Type B pancreatic cell (in vitro differentiated cells): ENCODE results near the gene C22orf39. TPM values are rescaled to one million over a fixed set of nuclear protein-coding genes. Genes with fewer than 3 reads are reported as not detected.

Source experiments
- DNase-seq: peaks from one replicate; pipeline ENCODE4 v3.0.0; 2021; ENCODE audit warnings: mixed read lengths; ENCODE audit not compliant: unreplicated experiment; ENCODE audit errors: extremely low spot score
- H3K27ac Mint-ChIP-seq: 2 replicates; pipeline ENCODE4 v1.8.0; 2021; ENCODE audit warnings: mild to moderate bottlenecking, mixed read lengths
- H3K27me3 Mint-ChIP-seq: 2 replicates; pipeline ENCODE4 v1.8.0; 2021; ENCODE audit warnings: mixed read lengths
- H3K36me3 Mint-ChIP-seq: 2 replicates; pipeline ENCODE4 v1.8.0; 2021; ENCODE audit warnings: mixed read lengths
- H3K4me1 Mint-ChIP-seq: one replicate; pipeline ENCODE4 v1.8.0; 2021; ENCODE audit warnings: mixed read lengths; ENCODE audit not compliant: unreplicated experiment
- H3K4me3 Mint-ChIP-seq: 2 replicates; pipeline ENCODE4 v1.8.0; 2021; ENCODE audit warnings: mild to moderate bottlenecking, mixed read lengths
- H3K9me3 Mint-ChIP-seq: 2 replicates; pipeline ENCODE4 v1.8.0; 2021; ENCODE audit warnings: mixed read lengths
- CTCF ChIP-seq: fragments of 200-600 bp; sonication (generic); conservative IDR thresholded peaks from 2 replicates; pipeline ENCODE4 v1.5.0; 2021; ENCODE audit warnings: antibody characterized with exemption, mild to moderate bottlenecking
- total RNA-seq: library from RNA; stranded (reverse); gene quantifications from 2 replicates; pipeline ENCODE4 v1.2.1, GENCODE V29; 2021; ENCODE audit warnings: low replicate concordance

C22orf39 gene
- total RNA-seq, 1 donor from 2014 or later = 30.3 TPM

- Mint-ChIP-seq H3K36me3 (peaks cover 25% of the 10 kb centered on the region), H3K4me3 (no peak overlapping the region), H3K27me3 (no peaks in the 10 kb centered on the region), H3K9me3 (no peaks in the 10 kb centered on the region), H3K4me1 (no peaks in the 10 kb centered on the region), H3K27ac (no peak overlapping the region)
- no peak for TF ChIP-seq CTCF
- DNase-seq = no peak
Measured at GRCh38 chr22:19455585-19456370, 8.3 kb upstream of the C22orf39 start.

GRCh38 chr22:19455033-19455432 is 7.5 kb upstream of the C22orf39 start:
- Mint-ChIP-seq H3K36me3 (peaks cover 23% of the 10 kb centered on the region), H3K4me1 (no peaks in the 10 kb centered on the region), H3K4me3 (no peak overlapping the region), H3K27ac (no peak overlapping the region), H3K9me3 (no peaks in the 10 kb centered on the region), H3K27me3 (no peaks in the 10 kb centered on the region)
- no peak for DNase-seq
- TF ChIP-seq CTCF = no peak

GRCh38 chr22:19454156-19454555 is 6.6 kb upstream of the C22orf39 start:
- no peaks in the 10 kb centered on the region for H3K9me3 Mint-ChIP-seq
- no peak overlapping the region for H3K4me3 Mint-ChIP-seq
- no peak for TF ChIP-seq CTCF
- peaks cover 22% of the 10 kb centered on the region for H3K36me3 Mint-ChIP-seq
- no peak for DNase-seq
- no peaks in the 10 kb centered on the region for H3K4me1 Mint-ChIP-seq
- H3K27me3 Mint-ChIP-seq = no peaks in the 10 kb centered on the region
- no peak overlapping the region for H3K27ac Mint-ChIP-seq

GRCh38 chr22:19453718-19454117 is 6.2 kb upstream of the C22orf39 start:
- H3K27me3 Mint-ChIP-seq = no peaks in the 10 kb centered on the region
- DNase-seq = no peak
- H3K36me3 Mint-ChIP-seq = peaks cover 22% of the 10 kb centered on the region
- H3K9me3 Mint-ChIP-seq = no peaks in the 10 kb centered on the region
- TF ChIP-seq CTCF = no peak
- no peaks in the 10 kb centered on the region for H3K4me1 Mint-ChIP-seq
- no peak overlapping the region for H3K27ac Mint-ChIP-seq
- H3K4me3 Mint-ChIP-seq = no peak overlapping the region

GRCh38 chr22:19451570-19451969 is 4.1 kb upstream of the C22orf39 start:
- no peak overlapping the region for H3K27ac Mint-ChIP-seq
- peaks cover 10% of the 10 kb centered on the region for H3K4me1 Mint-ChIP-seq
- peaks cover 25% of the 10 kb centered on the region for H3K36me3 Mint-ChIP-seq
- H3K9me3 Mint-ChIP-seq = no peaks in the 10 kb centered on the region
- no peaks in the 10 kb centered on the region for H3K27me3 Mint-ChIP-seq
- no peak for DNase-seq
- TF ChIP-seq CTCF = no peak
- H3K4me3 Mint-ChIP-seq = no peak overlapping the region
